HL-60/S4 (cell line): ENCODE measurements around the gene ID3.

Experiments used
- in situ Hi-C: fragments of 300-500 bp; cut with MboI; formaldehyde crosslinking; loops from 2 replicates; pipeline ENCODE4 v1.14.3; 2022; ENCODE audit warnings: low sequenced_read_pairs

The ID3 gene, protein sequence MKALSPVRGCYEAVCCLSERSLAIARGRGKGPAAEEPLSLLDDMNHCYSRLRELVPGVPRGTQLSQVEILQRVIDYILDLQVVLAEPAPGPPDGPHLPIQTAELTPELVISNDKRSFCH

DNA sequence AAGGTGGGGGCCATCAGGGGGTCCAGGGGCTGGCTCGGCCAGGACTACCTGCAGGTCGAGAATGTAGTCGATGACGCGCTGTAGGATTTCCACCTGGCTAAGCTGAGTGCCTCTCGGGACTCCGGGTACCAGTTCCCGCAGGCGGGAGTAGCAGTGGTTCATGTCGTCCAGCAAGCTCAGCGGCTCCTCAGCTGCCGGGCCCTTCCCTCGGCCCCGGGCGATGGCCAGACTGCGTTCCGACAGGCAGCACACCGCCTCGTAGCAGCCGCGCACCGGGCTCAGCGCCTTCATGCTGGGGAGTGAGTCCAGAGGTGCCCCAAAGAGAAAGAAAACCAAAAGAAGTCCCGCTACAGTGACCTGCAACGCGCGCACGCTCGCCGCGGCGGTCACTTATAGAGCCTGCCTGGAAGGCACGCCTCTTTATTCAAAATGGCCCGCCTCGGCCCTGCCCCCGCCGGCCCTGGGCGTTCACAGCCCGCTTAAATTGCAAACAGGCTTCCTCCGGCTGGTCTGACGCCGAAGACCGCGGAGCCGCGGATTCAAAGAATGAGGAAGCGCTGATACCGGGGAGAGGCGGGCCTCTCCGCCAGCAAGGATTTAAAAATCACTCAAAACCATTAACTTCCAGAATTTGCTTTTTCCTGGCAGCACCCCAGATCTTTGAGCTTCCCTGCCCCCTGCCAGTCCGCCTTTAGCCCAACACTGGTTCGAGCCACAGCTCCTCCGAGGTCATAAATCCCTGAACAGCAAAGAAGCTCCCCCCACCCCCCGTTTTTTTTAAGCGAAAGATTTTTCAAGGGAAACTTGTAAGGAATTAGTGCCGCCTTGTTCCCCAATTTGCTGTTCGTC lies at the start of gene ID3:
TSS of gene ID3 (minus strand) at position 366 of the 849 bp plus-strand sequence. CDS start at position 291, 75 bp downstream.
- in situ Hi-C loops = no loop called here

DNA sequence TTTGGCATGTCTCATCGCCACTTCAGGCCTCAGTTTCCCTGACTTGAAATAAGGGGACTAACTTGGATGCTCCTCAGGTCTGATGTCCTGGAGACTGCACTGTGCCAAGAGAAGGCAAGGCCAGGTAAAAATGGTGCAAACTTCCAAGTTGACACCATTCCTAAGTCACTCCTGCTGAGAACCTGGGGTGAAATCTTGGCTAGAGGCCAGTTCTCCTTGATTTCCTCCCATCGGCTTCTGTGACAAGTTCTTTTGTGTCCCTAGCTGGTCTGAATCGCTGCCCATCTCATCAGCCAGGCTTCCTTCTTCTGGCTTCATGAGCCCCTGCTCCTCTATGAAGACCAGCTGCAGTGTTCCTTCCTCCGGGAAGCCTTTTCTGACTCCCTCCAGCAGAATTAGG lies 48.6 kb upstream of the ID3 start:
- in situ Hi-C loops = no loop called here

DNA sequence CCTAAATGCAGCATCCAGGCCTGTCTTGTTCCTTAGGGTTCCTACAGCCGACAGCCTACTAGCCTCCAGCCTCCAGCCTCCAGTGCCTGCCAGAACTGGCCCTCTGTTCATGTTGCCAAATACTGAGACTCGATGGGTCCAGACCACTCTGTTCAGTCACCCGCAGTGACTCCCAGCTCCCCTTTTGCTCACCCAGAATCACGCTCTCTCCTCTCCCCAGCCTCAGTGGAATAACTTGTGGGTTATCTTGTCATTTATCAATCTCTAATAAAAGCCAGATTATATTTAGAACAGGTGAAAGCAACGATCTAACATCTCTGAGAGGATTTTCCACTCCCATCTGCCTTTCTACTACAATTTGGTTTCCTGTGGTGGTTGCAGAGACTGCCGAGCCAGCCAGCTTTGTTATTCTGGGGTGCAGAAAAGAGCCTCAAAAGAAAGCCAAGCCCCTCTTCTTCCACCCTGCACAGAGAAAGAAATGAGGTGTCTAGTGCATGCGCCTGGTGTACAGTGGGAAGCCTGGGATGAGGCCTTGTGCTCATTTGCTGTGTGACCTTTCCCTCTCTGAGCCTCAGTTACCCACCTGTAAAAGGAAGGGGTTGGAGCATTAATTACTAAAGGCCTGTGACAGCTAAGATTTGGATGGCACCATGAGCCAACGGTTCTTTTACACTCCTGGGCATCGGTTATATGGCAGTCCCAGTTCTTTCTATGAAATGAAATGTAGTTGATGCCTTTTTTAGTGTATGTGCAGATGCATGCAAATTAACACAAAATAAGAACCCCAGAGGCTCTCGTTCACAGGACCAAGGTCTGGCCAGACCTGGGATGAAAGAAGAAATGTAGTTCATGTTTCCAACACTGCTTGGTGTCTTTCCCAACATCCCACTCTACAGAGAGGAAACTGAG lies 42.9 kb upstream of the ID3 start:
- in situ Hi-C loops = no loop called here

DNA sequence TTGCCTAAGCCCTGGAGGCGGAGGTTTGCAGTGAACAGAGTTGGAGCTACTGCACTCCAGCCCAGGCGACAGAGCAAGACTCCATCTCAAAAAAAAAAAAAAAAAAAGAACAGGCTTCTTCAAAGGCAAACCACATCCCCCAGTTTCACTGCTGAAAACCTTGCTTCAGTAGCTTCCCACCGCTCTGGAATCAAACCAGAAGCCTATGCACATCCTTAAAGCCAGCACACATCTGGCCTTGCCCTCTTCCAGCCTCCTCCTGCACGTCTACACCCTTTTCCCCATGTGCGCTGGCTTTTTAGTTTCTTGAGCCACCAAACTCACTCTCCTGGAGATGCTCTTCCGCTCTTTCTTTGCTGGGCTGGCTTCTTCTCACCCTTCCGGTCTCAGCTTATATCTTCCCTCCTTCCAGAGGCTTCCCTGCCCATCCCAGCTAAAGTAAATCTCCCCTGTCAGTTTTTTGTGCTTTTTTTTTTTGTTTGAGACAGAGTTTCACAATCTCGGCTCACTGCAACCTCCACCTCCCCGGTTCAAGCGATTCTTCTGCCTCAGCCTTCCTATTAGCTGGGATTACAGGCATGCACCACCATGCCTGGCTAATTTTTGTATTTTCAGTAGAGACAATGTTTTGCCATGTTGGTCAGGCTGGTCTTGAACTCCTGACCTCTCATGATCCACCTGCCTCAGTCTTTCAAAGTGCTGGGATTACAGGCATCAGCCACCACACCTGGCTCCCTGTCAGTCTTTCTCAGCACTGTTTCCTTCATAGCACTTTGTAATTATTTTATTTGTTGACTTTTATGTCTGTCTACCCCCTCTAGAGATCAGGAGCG lies 42.0 kb upstream of the ID3 start:
- in situ Hi-C loops = no loop called here

DNA sequence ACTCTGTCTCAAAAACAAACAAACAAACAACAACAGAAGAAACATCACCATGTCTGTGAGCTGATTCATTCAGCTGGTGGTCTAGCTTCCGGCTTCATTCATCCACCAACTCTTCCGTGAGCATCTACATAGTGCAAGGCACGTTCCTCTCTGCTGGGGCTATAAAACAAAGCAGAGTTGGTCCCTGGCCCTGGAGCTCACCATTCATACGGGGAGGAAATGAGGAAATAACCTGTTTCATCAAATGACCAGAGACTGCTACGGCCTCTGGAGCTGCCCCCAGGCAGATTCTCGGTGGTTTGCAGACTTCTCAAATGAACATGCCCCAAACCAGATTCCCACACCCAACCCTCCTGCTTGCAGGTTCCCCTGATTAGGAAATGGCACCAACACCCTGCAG lies 41.0 kb upstream of the ID3 start:
- in situ Hi-C loops = no loop called here

DNA sequence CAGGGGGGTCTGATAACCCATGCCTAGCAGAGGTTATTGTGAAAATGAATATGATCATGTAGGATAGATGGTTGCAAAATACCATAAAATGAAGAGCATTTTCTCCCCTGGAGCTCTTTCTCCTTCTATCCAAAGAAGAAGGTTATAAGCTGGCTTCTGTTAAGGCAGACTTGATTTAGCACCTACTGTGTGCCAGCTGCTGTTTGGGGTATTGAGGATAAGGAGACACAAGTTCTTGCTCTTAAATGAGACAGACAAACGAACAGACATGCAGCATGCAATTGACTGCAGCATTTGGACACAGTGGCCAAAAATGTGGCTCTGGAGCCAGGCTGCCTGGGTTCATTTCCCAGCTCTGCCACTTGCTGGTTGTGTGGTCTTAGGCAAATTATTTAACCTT lies 39.8 kb upstream of the ID3 start:
- in situ Hi-C loops = no loop called here

DNA sequence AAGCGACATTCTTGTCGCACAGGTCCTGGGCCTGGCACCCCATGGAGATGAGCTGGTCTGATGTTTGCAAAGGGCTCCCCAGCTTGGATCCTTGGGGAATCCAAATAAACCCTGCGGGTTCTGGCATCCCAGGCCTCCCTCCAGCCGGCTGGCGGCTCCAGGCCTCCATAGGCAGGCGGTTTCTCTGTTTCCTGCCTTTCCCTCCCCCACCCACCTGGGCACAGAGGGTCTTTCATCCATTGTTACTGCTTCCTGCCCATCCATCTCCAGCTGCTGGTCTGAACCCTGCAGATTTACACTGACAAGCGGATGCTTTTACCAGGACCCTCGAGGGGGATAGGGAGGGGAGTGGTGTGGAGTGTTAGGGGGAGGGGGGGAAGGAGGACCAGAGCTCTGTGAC lies 39.1 kb upstream of the ID3 start:
- in situ Hi-C loops = no loop called here

DNA sequence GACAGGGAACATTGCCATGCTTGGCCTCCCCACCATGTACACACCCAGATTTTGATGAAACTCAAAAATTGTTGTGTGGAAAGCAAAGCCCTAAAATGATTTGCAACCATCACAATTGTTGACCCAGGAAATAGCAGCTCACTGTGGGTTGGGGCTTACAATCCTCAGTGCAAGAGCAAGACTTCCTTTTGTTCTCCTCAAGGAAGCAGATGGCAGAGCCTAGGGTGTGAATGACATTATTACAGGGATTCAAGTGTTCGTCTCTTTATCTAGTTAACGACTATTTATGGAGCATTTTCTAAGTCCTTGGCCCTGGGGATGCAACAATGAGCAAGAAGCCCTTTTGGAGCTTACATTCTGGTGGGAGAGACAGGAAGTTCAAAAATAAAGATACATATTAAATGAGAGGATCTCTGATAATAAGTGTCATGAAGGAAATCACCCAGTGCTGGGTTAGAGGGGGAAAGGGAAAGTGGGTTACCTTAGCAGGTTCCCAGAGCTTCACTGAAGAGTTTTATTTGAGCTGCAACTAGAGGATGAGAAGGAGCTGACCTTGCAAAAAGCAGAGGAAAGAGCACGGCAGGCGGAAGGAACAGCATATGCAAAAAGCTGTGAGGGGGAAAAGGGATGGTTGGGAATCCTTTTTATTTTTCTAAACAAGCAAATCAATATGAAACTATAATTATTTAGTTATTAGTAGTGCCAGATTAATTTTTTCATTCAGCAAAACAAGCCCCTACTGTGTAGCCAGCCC lies 38.5 kb upstream of the ID3 start:
- in situ Hi-C loops = no loop called here

DNA sequence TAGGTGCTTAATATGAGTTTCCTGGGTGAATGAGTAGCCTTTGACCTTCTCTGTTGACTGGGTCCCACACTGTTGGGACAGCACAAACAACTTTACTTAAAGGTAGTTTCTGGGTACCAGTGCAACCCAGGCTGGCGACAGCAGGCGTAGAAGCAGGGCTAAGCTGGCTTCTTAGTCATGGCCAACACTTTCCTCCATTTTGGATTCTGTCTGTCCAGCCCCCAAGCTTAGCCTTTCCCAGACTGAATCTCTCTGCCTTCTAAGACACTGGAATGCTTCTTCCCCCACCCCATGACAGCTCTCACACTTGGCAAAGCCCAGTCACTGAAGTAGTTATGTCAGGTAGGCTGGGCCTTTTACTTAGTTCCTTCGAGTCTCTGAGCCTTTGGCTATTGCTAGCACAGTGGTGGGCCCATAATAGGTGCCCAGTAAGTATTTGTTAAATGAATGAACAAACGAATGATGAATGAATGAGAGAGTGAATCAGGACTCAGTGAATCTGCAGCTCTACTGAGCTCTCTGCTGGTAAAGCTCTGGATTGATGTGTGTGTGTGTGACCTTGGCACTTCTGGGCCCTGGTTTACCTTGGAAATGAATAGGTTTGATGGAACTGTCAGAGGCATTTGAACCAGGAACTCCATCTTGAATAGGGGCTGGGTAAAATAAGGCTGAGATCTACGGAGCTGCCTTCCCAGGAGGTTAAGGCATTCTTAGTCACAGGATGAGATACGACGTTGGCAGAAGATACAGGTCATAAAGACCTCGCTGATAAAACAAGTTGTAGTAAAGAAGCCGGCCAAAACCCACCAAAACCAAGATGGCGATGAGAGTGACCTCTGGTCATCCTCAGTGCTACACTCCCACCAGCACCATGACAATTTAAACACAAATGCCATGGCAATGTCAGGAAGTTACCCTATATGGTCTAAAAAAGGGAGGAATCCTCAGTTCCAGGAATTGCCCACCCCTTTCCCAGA lies 37.4 kb upstream of the ID3 start:
- in situ Hi-C loops = no loop called here

DNA sequence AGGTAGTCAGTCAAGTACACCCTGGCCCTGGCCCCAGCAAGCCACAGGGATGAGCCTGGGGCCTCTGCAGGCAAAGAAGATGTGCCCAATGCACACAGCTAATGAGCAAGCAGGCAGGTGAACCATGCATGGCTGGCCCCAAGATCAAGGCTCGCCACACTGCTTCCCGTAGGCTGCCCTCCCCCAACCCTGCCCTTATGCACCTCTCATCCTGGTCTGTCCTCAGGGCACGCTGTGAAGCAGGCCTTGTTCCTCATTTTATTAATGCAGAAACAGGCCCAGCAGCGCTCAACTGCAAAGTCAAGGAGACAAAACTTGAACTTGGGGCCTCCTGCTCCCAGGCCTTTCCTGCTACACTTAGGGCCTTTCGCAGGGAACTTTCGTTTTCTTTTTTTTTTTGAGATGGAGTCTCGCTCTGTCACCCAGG lies 35.6 kb upstream of the ID3 start:
- in situ Hi-C loops = no loop called here

DNA sequence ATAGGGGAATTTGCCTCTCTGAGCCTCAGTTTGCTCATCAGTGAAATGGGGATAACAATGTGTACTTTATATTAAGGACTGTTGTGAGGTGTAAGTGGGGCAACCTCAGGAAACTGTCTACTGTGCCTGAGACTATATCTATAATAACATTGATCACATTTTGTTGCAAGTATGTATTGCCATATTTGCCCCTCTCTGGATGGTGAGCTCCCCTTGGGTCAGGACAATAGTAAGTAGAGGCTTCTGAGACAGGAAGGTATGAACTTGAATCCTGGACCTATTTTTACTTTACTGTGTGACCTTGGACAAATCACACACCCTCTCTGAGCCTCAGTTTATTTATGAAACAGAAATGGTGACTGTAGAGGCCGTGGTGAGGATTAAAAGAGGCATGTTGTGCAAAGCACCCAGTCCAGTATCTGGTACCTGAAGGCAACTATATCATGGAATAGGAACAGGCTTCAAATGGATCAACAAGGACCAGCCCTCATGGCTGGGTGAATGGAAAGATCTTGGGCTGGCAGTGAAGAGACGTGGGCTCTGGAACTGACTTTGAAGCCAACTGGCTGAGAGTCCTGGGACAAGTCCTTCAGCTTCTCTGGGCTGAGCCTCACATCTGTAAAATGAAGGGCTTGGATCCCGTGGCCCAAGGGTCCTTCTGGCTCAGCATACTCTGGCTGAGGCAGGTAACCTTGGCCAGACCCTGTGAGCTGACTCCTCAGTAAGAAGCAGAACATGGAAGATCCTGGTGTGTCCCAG lies 35.0 kb upstream of the ID3 start:
- in situ Hi-C loops = no loop called here

DNA sequence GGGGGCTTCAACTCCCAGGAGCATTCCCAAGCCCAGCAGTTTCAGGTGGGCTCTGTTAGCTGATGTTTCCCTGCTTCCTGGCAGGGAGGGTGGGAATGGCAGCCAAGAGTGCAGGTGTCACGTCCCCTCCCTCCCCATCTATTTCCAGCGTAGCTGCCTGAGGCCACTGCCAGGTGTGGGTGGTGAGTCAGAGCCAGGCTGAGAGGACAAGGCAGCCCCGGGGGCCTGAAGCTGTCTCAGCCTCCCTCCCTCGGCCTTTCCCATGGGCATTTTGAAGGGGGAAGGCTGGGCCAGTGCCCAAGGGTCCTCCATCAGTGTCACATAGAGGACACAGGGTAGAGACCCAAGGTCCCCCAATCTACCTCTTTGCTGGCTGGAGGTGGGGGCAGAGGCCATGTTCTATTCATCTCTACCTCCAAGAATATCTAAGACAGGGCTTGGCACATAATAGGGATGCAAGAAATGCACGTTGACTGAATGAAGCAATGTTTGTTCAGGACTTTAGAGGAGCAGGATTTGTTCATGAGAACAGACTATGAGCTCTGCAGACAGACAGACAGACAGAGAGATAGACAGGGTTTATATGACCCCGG lies 34.4 kb upstream of the ID3 start:
- in situ Hi-C loops = no loop called here

DNA sequence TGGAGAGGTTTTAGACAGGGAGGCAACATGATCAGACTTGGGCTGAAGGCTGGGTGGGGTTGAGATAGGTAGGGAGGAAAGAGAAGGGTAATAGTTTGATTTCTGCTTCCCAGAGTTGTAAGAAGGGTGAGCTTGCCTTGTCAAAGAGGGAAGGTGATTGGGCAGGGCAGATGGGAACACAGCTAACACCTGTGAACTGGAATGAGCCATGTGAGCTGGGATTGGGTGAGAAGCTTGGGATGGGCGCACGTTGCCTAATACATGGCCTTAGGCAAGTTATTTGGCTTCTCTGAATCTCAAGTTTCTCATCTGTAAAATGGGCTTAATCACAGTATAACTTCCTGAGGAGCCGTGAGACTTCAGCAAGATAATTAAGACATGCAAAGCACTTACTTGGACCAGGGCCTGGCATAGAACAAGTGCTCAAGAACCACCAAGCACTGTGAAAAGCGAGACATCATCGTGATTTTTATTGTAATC lies 33.8 kb upstream of the ID3 start:
- in situ Hi-C loops = no loop called here

DNA sequence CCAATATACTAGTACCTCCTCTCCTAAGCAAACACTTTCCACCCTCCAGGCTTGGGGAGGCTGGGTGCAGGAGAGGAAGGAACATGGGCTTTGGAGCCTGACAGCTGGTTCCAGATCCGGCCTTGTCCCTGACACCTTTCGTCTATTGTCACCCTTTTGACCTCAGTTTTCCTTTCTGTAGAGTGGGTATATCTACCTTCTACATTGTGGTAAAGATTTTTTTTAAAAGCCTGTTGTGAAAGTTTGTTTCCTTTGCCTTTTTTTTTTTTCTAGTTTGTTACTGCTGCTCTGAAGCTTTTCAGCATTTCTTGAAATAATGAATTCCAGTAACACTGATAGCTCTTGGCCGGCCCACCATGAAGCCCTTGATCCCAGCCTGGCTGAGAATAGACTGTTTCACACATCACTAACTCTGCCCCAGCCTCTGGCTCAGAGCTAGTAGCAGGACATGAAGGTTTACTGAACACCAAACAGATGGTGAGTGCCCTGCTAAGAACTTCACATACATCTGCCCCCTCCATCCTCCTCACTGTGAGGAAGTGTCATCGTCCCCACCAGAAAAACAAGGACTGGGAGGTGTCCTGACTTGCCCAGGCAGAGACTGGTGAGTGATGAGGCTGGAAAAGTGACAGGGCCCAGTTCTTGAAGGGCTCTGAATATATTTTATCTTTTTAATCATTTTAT lies 33.0 kb upstream of the ID3 start:
- in situ Hi-C loops = no loop called here

DNA sequence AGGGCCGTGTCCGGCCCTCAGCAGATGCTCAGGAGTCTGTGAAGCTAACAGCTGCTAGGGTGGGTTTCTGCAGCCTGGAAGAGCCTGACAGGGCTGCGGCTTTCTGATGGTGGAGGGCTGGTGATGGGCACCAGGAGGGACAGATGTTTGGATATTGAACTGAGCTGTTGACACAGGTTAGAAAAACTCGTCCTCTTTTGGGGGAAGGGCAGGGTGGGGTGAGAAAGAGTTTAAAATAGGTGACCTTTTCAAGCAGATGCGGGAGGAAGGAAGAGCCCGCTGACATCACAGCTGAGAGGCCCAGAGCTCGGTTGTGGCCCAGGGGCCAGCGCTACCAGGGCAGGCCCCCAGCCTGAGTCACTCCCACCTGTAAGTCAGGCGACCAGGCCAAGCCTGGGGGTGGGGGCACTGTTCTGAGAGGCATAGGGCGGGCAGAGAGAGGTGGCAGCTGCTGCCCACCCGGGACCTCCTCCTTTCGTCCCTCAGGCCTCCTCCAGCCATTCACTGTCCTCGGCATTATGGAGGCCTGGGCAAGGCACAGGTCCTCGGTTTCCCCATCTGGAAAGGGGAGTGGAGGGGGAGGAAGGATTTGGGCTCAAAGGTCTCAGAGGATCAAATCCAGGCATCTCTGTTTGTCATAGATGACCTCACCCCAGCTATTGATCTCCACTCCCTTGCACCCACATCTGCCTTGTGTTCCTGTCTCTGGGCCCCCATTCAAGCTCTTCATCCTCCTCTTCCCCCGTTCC lies 32.3 kb upstream of the ID3 start:
- in situ Hi-C loops = no loop called here

DNA sequence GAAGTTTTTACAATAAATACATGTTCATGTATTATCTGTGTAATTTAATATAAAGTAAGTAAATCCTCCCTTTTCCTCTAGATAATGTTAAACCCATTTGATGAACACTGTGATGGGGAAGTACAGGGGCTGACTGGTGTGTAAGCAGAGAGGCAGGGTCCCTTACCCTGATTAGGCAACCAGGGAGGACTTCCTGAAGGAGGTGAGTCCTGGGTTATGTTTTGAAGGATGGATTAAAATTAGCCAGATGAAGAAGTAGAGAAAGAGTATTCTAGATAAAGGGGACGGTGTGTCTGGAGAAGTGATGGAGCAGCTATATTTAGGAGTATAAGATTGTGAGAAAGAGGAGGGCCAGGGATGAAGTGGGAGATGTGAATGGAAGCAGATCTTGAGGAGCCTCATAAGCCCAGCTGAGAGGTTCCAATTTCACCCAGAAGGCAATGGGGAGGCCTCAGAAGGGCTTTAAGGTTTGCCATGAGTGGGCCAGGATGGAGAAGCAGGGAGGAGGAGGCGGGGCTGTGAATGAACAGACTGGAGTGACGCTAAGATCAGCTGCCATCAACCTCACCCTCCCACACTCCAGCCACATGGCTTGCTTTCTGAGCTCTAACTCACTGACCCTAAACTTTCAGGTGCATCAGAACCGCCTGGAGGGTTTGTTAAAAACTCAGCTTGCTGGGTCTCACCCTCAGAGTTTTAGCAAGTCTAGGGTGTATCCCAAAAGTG lies 30.9 kb upstream of the ID3 start:
- in situ Hi-C loops = no loop called here
